PC-3 (cell line): Measurements from ENCODE around the gene WDR59.
"Not testable (repeated sequence)": the region's sequence is repeated elsewhere in the genome, so short reads cannot be mapped to it uniquely, and the experiment has no call there.

Source experiments
- CTCF ChIP-seq: fragments of 300-600 bp; sonication (generic); conservative IDR thresholded peaks from 2 replicates; pipeline ENCODE4 v1.5.1; 2017; ENCODE audit warnings: antibody characterized with exemption, low read depth, mild to moderate bottlenecking, low read length
- EZH2 ChIP-seq: fragments of 300-600 bp; sonication (generic); IDR thresholded peaks from one replicate; pipeline ENCODE4 v1.6.1; 2017; ENCODE audit warnings: antibody characterized with exemption, mild to moderate bottlenecking, low read length; ENCODE audit not compliant: unreplicated experiment
- EZH2phosphoT487 ChIP-seq: fragments of 300-600 bp; sonication (generic); IDR thresholded peaks from 2 replicates; pipeline ENCODE4 v1.6.1; 2018; ENCODE audit warnings: mild to moderate bottlenecking, antibody characterized with exemption, low read length, borderline replicate concordance

- not testable (repeated sequence) for TF ChIP-seq CTCF, EZH2phosphoT487, EZH2
These were observed 31.6 kb upstream of the WDR59 start for GRCh38 chr16:75016451-75017081.
